HFFc6 (cell line): ENCODE data around the gene RSRC1. TPM values are rescaled to one million over a fixed set of nuclear protein-coding genes. Genes with fewer than 3 reads are reported as not detected.

Experiments used
- DNase-seq: peaks from one replicate; pipeline ENCODE4 v3.0.0-alpha.2; 2018
- H3K27ac Mint-ChIP-seq: 2 replicates; pipeline ENCODE4 v1.8.0; 2020; ENCODE audit warnings: mild to moderate bottlenecking, mixed read lengths
- H3K27me3 Mint-ChIP-seq: 2 replicates; pipeline ENCODE4 v1.8.0; 2021; ENCODE audit warnings: mild to moderate bottlenecking, moderate library complexity, mixed read lengths; ENCODE audit not compliant: insufficient read depth
- H3K36me3 Mint-ChIP-seq: 2 replicates; pipeline ENCODE4 v1.8.0; 2021; ENCODE audit warnings: low read depth, mixed read lengths
- H3K4me1 Mint-ChIP-seq: 2 replicates; pipeline ENCODE4 v1.8.0; 2020; ENCODE audit warnings: low read depth, mixed read lengths
- H3K4me3 Mint-ChIP-seq: 2 replicates; pipeline ENCODE4 v1.8.0; 2020; ENCODE audit warnings: mild to moderate bottlenecking, moderate library complexity, mixed read lengths
- H3K9me3 Mint-ChIP-seq: 2 replicates; pipeline ENCODE4 v1.8.0; 2020; ENCODE audit warnings: mild to moderate bottlenecking, mixed read lengths
- total RNA-seq, 6 experiments: library from RNA; stranded (reverse); fragmentation: NEBNext Ultra II Directional; extraction: Animal tissue kit (Norgen Biotek cat#: 25700); gene quantifications; 2 replicates in 1 of 6; 3 replicates in 5 of 6; pipeline ENCODE4 v1.2.3, GENCODE V29; 2021
- TF ChIP-seq, protein P1 (sequence below): fragments of 200-600 bp; sonication (generic); IDR thresholded peaks from 2 replicates; pipeline ENCODE4 v1.5.0; 2021; ENCODE audit warnings: antibody characterized with exemption, mild to moderate bottlenecking

The RSRC1 gene
- total RNA-seq, 6 experiments from 2014 or later: 20.5 to 37.6 (median 33.0) TPM

DNA sequence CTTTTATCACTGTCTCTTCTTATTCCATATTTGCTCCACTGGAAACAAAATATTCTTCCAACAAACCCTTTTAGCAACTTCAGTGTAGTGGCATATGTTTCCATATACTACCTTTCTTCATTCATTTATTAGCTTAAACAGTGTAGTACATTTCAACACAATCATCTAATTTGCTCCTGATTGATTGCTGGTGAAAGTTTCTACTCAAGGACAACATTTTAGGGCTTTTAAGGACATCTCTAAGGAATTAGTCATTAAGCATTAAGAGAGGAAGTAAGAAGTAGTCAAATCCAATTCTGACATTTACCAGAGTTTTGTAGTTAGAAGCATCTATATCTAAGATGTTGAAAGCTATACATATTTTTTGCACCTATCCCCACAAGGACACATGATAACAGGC is 55.8 kb downstream of the RSRC1 start:
- Mint-ChIP-seq H3K4me1 (peaks cover 56% of the 10 kb centered on the region), H3K27ac (no peak overlapping the region), H3K27me3 (peaks cover 4% of the 10 kb centered on the region; the same call in 1 of the 2 replicates), H3K36me3 (peaks cover 15% of the 10 kb centered on the region), H3K4me3 (no peak overlapping the region), H3K9me3 (no peaks in the 10 kb centered on the region)
- TF ChIP-seq, protein P1, sequence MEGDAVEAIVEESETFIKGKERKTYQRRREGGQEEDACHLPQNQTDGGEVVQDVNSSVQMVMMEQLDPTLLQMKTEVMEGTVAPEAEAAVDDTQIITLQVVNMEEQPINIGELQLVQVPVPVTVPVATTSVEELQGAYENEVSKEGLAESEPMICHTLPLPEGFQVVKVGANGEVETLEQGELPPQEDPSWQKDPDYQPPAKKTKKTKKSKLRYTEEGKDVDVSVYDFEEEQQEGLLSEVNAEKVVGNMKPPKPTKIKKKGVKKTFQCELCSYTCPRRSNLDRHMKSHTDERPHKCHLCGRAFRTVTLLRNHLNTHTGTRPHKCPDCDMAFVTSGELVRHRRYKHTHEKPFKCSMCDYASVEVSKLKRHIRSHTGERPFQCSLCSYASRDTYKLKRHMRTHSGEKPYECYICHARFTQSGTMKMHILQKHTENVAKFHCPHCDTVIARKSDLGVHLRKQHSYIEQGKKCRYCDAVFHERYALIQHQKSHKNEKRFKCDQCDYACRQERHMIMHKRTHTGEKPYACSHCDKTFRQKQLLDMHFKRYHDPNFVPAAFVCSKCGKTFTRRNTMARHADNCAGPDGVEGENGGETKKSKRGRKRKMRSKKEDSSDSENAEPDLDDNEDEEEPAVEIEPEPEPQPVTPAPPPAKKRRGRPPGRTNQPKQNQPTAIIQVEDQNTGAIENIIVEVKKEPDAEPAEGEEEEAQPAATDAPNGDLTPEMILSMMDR: no peak
- DNase-seq: no peak

DNA sequence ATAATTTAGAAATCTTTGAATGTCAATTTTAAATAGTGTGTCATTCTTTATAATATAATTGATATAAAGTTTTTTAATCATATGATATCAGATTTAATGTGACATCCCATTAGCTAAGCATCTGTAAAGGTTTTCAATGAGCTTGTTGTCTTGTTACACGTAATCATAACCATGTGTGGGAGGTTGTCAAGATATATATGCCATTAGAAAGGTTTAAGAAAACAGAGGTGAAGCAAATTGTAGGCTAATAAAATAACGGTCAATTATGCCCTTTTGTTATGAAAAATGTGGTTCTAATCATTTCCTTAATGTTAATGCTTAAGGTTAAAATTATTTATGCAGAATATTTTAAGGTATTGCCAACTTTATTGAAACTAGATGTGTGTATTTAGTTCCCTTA is 56.3 kb downstream of the RSRC1 start:
- peaks cover 2% of the 10 kb centered on the region; the same call in 1 of the 2 replicates for H3K27me3 Mint-ChIP-seq
- H3K36me3 Mint-ChIP-seq: peaks cover 20% of the 10 kb centered on the region
- peaks cover 51% of the 10 kb centered on the region for H3K4me1 Mint-ChIP-seq
- no peak overlapping the region for H3K27ac Mint-ChIP-seq
- H3K9me3 Mint-ChIP-seq: no peaks in the 10 kb centered on the region
- TF ChIP-seq, protein P1: no peak
- DNase-seq: no peak
- no peak overlapping the region for H3K4me3 Mint-ChIP-seq

DNA sequence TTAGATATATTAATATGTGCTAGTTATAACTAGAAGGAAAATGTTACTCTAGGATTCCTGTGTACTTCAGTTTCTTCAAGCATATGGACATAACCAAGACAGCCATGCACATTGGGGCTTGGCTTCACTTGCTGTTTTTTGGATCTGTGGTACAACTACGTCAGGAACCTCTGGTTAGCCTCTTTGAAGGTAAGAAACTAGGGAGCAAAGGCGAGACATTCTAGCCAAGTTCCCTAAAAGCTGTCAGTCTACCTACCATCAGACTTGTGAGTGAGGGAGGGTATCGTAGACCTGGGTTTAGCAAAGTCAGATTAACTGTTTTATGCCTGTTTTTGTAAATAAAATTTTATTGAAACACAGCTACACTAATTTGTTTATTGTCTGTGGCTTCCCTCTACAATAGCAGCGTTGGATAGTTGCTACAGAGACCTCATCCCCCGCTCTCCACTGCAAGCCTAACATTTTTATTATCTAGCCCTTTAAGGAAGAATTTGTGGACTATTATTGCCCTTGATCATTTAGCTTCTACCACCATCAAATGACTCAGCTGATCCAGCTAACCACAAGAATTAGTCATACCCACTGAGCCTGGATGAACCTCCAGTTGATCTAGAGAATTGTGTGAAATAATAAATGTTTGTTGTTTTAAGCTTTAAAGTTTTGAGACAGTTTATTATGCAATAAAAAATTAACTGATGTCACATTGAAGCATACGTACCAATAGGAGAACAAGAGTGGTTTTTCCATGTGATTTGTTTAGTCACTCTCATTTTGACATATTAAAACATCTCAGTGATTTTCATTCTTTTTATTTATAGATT is 58.1 kb downstream of the RSRC1 start:
- H3K9me3 Mint-ChIP-seq: no peaks in the 10 kb centered on the region
- peaks cover 19% of the 10 kb centered on the region for H3K36me3 Mint-ChIP-seq
- H3K4me1 Mint-ChIP-seq: peaks cover 41% of the 10 kb centered on the region
- peak overlapping the region; percentile 31; the same call in 1 of the 2 replicates for H3K27ac Mint-ChIP-seq
- peaks cover 4% of the 10 kb centered on the region for H3K27me3 Mint-ChIP-seq
- peak; percentile 95 for DNase-seq
- H3K4me3 Mint-ChIP-seq: no peak overlapping the region
- TF ChIP-seq, protein P1: no peak

DNA sequence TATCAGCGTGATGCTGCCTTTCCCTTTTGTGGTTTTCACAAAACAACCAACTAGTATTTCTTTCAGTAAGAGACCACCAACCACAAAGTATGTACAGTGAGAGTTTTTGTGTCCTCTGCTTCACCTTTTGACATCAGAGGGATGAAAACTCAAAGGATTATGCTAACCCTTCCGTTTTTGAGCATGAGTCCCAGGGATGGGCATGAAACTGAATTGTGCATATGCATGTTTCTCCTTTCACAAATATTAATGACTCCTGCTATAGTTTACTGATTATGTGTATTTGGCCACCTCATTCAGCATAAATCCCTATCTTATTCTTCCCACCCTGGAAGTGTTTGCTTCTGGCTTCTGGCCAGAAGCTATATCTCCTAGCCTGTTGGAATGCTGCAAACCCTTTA is 59.2 kb downstream of the RSRC1 start:
- Mint-ChIP-seq H3K27me3 (peaks cover 4% of the 10 kb centered on the region), H3K4me1 (peaks cover 41% of the 10 kb centered on the region), H3K9me3 (no peaks in the 10 kb centered on the region), H3K4me3 (no peak overlapping the region), H3K36me3 (peaks cover 13% of the 10 kb centered on the region), H3K27ac (no peak overlapping the region)
- no peak for DNase-seq
- TF ChIP-seq, protein P1: no peak

DNA sequence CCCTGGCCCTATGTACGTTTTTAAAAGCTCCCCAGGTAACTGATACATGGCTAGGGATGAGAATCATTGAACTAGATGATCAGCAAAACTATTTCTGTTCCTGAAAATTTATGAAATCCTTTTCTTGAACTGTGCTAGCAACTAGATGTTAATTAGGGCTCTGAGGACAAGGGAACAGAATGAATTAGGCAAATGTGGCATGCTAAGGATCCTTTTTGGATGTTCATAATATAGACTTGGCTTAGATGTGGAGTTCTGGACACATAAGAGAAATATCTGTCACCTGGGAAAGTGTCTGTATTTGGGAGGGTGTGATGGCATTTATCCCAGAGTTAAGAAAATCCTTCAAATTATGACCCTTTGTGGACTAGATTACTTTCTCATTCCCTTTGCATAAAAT is 71.2 kb downstream of the RSRC1 start:
- no peak for DNase-seq
- Mint-ChIP-seq H3K9me3 (no peaks in the 10 kb centered on the region), H3K4me1 (peaks cover 8% of the 10 kb centered on the region), H3K4me3 (no peak overlapping the region), H3K27me3 (no peaks in the 10 kb centered on the region; the same call in 1 of the 2 replicates), H3K36me3 (peaks cover 13% of the 10 kb centered on the region; the same call in 1 of the 2 replicates), H3K27ac (no peak overlapping the region)
- TF ChIP-seq, protein P1: no peak
